ENCODE results near the gene STARD3. TPM values are rescaled to one million over a fixed set of nuclear protein-coding genes. Genes with fewer than 3 reads are reported as not detected.
"Not testable (repeated sequence)": the region's sequence is repeated elsewhere in the genome, so short reads cannot be mapped to it uniquely, and the experiment has no call there.

STARD3 gene
- polyA plus RNA-seq, 1 donor = 52.3 TPM

- no peak for DNase-seq
Observed at GRCh38 chr17:39709998-39710964, 73.3 kb downstream of the STARD3 start.

- DNase-seq = not testable (repeated sequence)
Observed at GRCh38 chr17:39711071-39711470, 74.1 kb downstream of the STARD3 start.

GRCh38 chr17:39711851-39712250, 74.9 kb downstream of the STARD3 start:
- no peak for DNase-seq

Other genes starting within 250 kb of the STARD3 start
- 16.8 TPM for gene FBXL20, start 235.5 kb upstream of the STARD3 start, polyA plus RNA-seq (ENCODE audit: insufficient read length)
- 58.7 TPM for gene MED1, start 185.9 kb upstream of the STARD3 start, polyA plus RNA-seq (ENCODE audit: insufficient read length)
- gene CDK12, start 175.7 kb upstream of the STARD3 start, polyA plus RNA-seq (ENCODE audit: insufficient read length) = 77.4 TPM
- 0.08 TPM for gene NEUROD2, start 29.2 kb upstream of the STARD3 start, polyA plus RNA-seq (ENCODE audit: insufficient read length)
- gene PPP1R1B, start 10.2 kb upstream of the STARD3 start, polyA plus RNA-seq (ENCODE audit: insufficient read length) = 15.2 TPM
- 1.5 TPM for gene TCAP, start 28.2 kb downstream of the STARD3 start, polyA plus RNA-seq (ENCODE audit: insufficient read length)
- 1.7 TPM for gene PNMT, start 31.3 kb downstream of the STARD3 start, polyA plus RNA-seq (ENCODE audit: insufficient read length)
- 38.1 TPM for gene PGAP3, start 50.9 kb downstream of the STARD3 start, polyA plus RNA-seq (ENCODE audit: insufficient read length)
- gene ERBB2, start 62.9 kb downstream of the STARD3 start, polyA plus RNA-seq (ENCODE audit: insufficient read length) = 173 TPM
- gene MIEN1, start 93.4 kb downstream of the STARD3 start, polyA plus RNA-seq (ENCODE audit: insufficient read length) = 27.5 TPM
- 38.8 TPM for gene GRB7, start 100.8 kb downstream of the STARD3 start, polyA plus RNA-seq (ENCODE audit: insufficient read length)
- gene IKZF3, start 227.2 kb downstream of the STARD3 start, polyA plus RNA-seq (ENCODE audit: insufficient read length) = 0.37 TPM
- not detected for gene ZPBP2, start 231.1 kb downstream of the STARD3 start, polyA plus RNA-seq (ENCODE audit: insufficient read length)

Data from left kidney (tissue), 2 donors.